ENCODE results near the gene TANC1.

TANC1 gene

GRCh38 chr2:159063677-159064076, 95.2 kb downstream of the TANC1 start:
- no peak for DNase-seq (ENCODE audit: low read depth, low spot score)

GRCh38 chr2:159064446-159065301, 96.2 kb downstream of the TANC1 start:
- no peak for DNase-seq (ENCODE audit: low read depth, low spot score)

GRCh38 chr2:159065313-159065712, 96.9 kb downstream of the TANC1 start:
- no peak for DNase-seq (ENCODE audit: low read depth, low spot score)

GRCh38 chr2:159065891-159066290, 97.5 kb downstream of the TANC1 start:
- no peak for DNase-seq (ENCODE audit: low read depth, low spot score)

- no peak for DNase-seq (ENCODE audit: low read depth, low spot score)
Observed at GRCh38 chr2:159066541-159067156, 98.2 kb downstream of the TANC1 start.

- DNase-seq (ENCODE audit: low read depth, low spot score): no peak
Observed at GRCh38 chr2:159067971-159068370, 99.5 kb downstream of the TANC1 start.

GRCh38 chr2:159069229-159069628, 100.8 kb downstream of the TANC1 start:
- no peak for DNase-seq (ENCODE audit: low read depth, low spot score)

- DNase-seq (ENCODE audit: low read depth, low spot score): no peak
Observed at GRCh38 chr2:159070235-159070634, 101.8 kb downstream of the TANC1 start.

- no peak for DNase-seq (ENCODE audit: low read depth, low spot score)
Observed at GRCh38 chr2:159071190-159071915, 102.9 kb downstream of the TANC1 start.

GRCh38 chr2:159072795-159073194, 104.4 kb downstream of the TANC1 start:
- DNase-seq (ENCODE audit: low read depth, low spot score): no peak

- no peak for DNase-seq (ENCODE audit: low read depth, low spot score)
Observed at GRCh38 chr2:159073256-159073655, 104.8 kb downstream of the TANC1 start.

GRCh38 chr2:159074605-159075004, 106.2 kb downstream of the TANC1 start:
- DNase-seq (ENCODE audit: low read depth, low spot score): no peak

- no peak for DNase-seq (ENCODE audit: low read depth, low spot score)
Observed at GRCh38 chr2:159075727-159076126, 107.3 kb downstream of the TANC1 start.

GRCh38 chr2:159076241-159076640, 107.8 kb downstream of the TANC1 start:
- no peak for DNase-seq (ENCODE audit: low read depth, low spot score)

GRCh38 chr2:159077869-159078268, 109.4 kb downstream of the TANC1 start:
- no peak for DNase-seq (ENCODE audit: low read depth, low spot score)

GRCh38 chr2:159078443-159078842, 110.0 kb downstream of the TANC1 start:
- no peak for DNase-seq (ENCODE audit: low read depth, low spot score)

GRCh38 chr2:159080641-159081040, 112.2 kb downstream of the TANC1 start:
- no peak for DNase-seq (ENCODE audit: low read depth, low spot score)

- DNase-seq (ENCODE audit: low read depth, low spot score): no peak
Observed at GRCh38 chr2:159082119-159082518, 113.7 kb downstream of the TANC1 start.

- no peak for DNase-seq (ENCODE audit: low read depth, low spot score)
Observed at GRCh38 chr2:159084384-159085370, 116.2 kb downstream of the TANC1 start.

GRCh38 chr2:159086342-159086741, 117.9 kb downstream of the TANC1 start:
- DNase-seq (ENCODE audit: low read depth, low spot score): no peak

- no peak for DNase-seq (ENCODE audit: low read depth, low spot score)
Observed at GRCh38 chr2:159086826-159087225, 118.4 kb downstream of the TANC1 start.

All from activated CD4-positive, CD25-positive, alpha-beta regulatory T cell treated with anti-CD3 and anti-CD28 coated beads, Interleukin-2, amount 50 U/mL, for 16 hours (primary cell).